Activated naive CD8-positive, alpha-beta T cell treated with anti-CD3 and anti-CD28 coated beads, Interleukin-2, amount 50 U/mL, for 24 hours (primary cell): Measurements from ENCODE around the gene LATS2.
"Not testable (repeated sequence)": the region's sequence is repeated elsewhere in the genome, so short reads cannot be mapped to it uniquely, and the experiment has no call there.

Source experiments
- ATAC-seq: fragments of 150-1000 bp; cut with Tn5 transposase; one replicate; pipeline ENCODE4 v1.10.0; 2021
- DNase-seq: peaks from one replicate; pipeline ENCODE4 v3.0.0; 2021
- H3K27ac Mint-ChIP-seq: one replicate; pipeline ENCODE4 v1.8.0; 2021; ENCODE audit warnings: mild to moderate bottlenecking, mixed read lengths
- H3K27me3 Mint-ChIP-seq: one replicate; pipeline ENCODE4 v1.8.0; 2021; ENCODE audit warnings: mixed read lengths
- H3K36me3 Mint-ChIP-seq: one replicate; pipeline ENCODE4 v1.8.0; 2021; ENCODE audit warnings: low read depth, mixed read lengths
- H3K4me1 Mint-ChIP-seq: one replicate; pipeline ENCODE4 v1.8.0; 2021; ENCODE audit warnings: mixed read lengths
- H3K4me3 Mint-ChIP-seq: one replicate; pipeline ENCODE4 v1.8.0; 2021; ENCODE audit warnings: mild to moderate bottlenecking, moderate library complexity, mixed read lengths
- H3K9me3 Mint-ChIP-seq: one replicate; pipeline ENCODE4 v1.8.0; 2021; ENCODE audit warnings: mixed read lengths

LATS2 gene

DNA sequence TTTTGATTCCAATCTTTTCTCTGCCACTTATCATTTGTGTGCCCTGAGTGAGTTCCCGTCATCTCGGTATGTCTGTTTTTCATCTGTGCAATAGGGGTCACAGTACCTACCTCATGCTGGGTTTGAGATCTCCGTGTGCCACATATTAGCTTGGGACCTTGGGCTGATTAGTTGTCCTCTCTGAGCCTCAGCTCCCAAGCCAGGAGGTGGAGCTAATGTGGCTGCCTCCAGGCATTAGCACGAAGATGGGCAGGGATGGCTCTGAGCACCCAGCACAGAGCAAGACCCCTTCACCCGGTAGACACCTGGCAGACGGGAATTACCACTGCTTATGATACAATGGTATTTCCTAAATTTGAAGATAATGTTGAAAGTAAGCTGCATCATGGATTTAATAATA, 123.1 kb downstream of the LATS2 start:
- H3K4me1 Mint-ChIP-seq, result no peaks in the 10 kb centered on the region
- DNase-seq (no peak), ATAC-seq (no peak)
- H3K36me3 Mint-ChIP-seq, result no peaks in the 10 kb centered on the region
- no peak overlapping the region for H3K27ac Mint-ChIP-seq
- peaks cover 2% of the 10 kb centered on the region for H3K27me3 Mint-ChIP-seq
- H3K9me3 Mint-ChIP-seq, result no peaks in the 10 kb centered on the region
- no peak overlapping the region for H3K4me3 Mint-ChIP-seq

DNA sequence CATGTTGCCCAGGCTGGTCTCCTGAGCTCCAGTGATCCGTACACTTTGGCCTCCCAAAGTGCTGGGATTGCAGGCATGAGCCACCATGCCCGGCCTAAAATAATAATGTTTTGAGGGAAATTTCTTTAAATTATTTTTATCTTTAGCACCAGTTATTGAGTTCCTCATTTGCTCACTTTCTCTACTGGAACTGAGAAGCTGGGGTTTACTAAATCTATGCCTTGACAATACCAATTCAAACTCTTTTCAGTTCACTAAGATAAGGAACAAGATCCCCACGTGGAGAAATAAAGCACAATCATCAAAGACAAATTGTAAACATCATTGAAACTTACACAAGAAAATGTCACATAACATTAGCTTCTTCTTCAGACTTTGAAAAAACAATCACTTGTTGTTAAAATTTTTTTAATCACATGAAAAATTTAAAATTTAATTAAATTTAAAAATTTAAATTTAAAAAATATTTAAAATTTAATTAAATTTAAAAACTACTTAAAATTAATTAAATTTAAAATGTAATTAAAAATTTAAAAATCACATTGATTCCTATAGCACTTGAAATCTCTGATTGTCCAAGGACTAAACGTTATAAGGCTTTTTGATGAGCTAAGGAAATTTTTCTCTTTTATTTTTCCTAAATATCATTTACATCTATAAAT, 133.7 kb downstream of the LATS2 start:
- Mint-ChIP-seq H3K4me3 (no peak overlapping the region), H3K27ac (no peak overlapping the region), H3K36me3 (no peaks in the 10 kb centered on the region), H3K4me1 (no peaks in the 10 kb centered on the region), H3K27me3 (no peaks in the 10 kb centered on the region), H3K9me3 (no peaks in the 10 kb centered on the region)
- no peak for ATAC-seq
- DNase-seq, result no peak

DNA sequence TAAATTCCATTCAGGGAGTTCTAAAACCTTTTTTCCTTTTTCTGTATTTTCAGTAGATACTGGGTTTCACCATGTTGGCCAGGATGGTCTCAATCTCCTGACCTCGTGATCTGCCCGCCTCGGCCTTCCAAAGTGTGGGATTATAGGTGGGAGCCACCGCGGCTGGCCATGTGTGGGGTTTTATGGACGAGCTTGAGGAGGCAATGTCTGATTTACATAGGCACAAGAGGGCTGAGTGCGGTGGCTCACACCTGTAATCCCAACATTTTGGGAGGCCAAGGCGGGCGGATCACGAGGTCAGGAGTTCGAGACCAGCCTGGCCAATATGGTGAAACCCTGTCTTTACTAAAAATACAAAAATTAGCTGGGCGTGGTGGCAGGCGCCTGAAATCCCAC, 136.0 kb downstream of the LATS2 start:
- H3K9me3 Mint-ChIP-seq, H3K36me3 Mint-ChIP-seq, H3K27ac Mint-ChIP-seq, ATAC-seq, DNase-seq, H3K27me3 Mint-ChIP-seq, H3K4me1 Mint-ChIP-seq, H3K4me3 Mint-ChIP-seq: not testable (repeated sequence)

DNA sequence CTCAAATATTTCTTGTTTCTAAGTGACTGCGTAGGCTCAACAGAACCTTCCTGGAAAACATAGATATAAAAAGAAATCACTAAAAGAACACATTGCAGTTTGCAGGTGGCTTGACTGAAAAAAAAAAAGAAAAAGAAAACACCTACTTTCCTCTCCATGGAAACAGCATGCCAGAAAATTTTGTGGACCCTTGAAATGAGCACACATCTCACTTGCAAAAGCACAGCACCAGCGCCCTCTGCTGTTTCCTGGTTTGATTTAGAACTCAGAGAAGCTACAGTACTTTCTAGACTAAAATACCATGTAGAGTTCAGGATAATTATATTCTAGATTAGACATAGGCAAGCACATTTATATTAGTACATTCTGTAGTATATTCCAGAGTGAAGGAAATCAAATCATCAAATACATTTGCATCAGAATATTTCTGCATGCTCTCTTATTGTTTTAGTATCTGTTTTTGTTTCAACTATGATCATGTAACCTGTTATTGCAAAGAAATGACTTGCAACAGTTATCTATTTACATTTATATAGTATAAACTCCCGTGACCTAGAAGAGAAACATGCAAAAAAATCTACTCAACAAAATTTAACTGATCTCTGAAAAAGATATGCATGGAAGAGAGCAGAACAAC, 136.5 kb downstream of the LATS2 start:
- ATAC-seq, result peak; percentile 61
- Mint-ChIP-seq H3K36me3 (no peaks in the 10 kb centered on the region), H3K4me1 (no peaks in the 10 kb centered on the region), H3K4me3 (no peak overlapping the region), H3K9me3 (no peaks in the 10 kb centered on the region), H3K27ac (no peak overlapping the region), H3K27me3 (no peaks in the 10 kb centered on the region)
- DNase-seq, result peak; percentile 81

DNA sequence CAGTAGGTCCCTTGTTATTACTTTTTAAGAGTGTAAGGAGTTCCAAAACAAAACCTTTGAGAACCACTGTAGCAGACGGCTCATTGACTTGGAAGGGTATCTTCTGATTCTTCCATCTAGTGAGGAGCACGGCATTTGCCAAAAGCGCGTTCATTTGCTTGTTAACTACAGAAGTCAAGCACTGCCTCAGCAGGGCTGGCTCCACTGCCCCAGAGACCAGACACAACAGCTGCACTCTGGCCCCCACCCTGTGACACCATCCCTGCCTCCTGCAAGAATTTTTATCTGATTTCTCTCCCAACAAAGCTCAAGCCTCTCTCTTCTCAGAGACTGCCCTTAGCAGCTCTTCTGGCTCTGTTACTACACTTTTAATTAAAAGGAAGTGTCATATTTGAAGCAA, 138.1 kb downstream of the LATS2 start:
- Mint-ChIP-seq H3K9me3 (no peaks in the 10 kb centered on the region), H3K27ac (no peak overlapping the region), H3K36me3 (no peaks in the 10 kb centered on the region), H3K27me3 (no peaks in the 10 kb centered on the region), H3K4me3 (no peak overlapping the region), H3K4me1 (no peaks in the 10 kb centered on the region)
- DNase-seq, result no peak
- no peak for ATAC-seq
